ELR (cell line): ENCODE data around the gene CNOT4.
"Not testable (repeated sequence)": the region's sequence is repeated elsewhere in the genome, so short reads cannot be mapped to it uniquely, and the experiment has no call there.

Experiments
- DNase-seq: peaks from one replicate; pipeline ENCODE4 v3.0.0-alpha.2; 2015; ENCODE audit warnings: low read depth

Gene CNOT4

GRCh38 chr7:135512135-135512887 is 2.4 kb upstream of the CNOT4 start:
- DNase-seq = peak; percentile 73

GRCh38 chr7:135510592-135511183 is 786 bp upstream of the CNOT4 start:
- DNase-seq = peak; percentile 40

- DNase-seq = no peak
These were observed 388 bp downstream of the CNOT4 start for GRCh38 chr7:135509589-135509838.

- peak; percentile 52 for DNase-seq
These were observed 866 bp downstream of the CNOT4 start for GRCh38 chr7:135508883-135509588.

GRCh38 chr7:135501402-135501801 is 8.5 kb downstream of the CNOT4 start:
- DNase-seq = peak; percentile 28

DNA sequence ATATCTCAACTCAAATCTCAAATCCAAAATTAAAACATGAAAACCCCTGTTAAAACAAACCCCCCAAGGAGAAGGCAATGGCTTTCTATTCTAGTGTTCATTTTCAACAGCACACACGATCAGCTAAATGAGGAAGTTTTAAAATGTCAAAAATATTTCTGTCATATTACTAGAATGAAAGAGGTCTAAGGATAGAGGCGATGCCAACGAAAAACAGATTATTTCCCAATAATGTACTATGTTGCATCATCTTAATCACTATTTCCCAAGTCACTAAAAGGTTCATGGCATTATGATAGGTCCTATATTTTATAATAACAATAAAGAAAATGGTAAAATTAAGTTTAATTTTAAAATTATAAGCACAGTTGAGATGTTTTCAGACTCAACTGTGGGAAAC is 10.1 kb downstream of the CNOT4 start:
- no peak for DNase-seq

DNA sequence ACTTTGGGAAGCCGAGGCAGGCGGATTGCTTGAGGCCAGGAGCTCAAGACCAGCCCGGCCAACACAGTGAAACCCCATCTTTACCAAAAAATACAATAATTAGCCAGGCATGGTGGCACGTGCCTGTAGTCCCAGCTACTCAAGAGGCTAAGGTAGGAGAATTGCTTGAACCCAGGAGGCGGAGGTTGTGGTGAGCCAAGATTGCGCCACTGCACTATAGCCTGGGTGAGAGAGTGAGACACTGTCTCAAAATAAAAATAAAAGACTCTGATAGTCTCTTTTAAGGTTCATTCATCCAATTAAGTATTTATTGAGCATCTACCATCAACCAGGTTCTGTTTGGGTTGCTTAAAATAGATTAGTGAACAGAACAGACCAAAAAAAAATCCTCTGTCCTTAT is 12.7 kb downstream of the CNOT4 start:
- DNase-seq = not testable (repeated sequence)

DNA sequence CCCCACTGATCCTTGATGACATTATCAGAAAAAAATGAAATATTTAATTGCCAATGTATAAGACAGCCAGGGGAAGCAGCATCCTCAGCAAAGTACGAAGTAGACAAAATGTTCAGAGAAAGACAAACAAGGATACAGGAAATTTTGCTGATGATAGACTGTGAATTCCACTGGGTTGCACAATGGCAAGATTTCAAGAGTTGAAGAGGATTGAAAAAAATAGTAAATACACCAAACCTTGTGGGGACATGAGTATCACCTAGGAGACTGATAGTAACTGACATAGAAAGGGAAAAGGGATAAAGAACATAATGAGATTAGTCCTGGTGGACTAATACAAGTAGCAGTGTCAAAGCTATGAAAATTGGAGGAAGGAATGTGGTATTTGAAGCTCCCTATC is 16.5 kb downstream of the CNOT4 start:
- no peak for DNase-seq

DNA sequence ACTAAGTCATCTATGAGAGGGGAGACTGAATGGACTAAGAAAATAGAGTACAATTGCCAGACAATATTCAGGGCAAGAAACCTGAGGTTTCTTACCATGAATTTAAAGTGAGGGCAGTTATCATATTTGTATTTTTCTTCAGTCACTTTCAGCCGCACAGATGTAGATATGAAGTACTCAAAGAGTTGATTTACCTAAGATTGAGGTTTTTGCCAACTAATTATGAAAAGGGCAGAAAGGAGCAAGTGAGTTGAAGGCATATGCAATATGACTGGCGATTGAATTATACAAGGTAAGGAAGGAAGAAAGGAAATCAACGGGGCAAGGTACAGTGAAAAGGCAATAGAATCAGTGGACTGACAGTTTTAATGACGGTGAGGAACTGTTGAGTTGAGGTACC is 17.8 kb downstream of the CNOT4 start:
- DNase-seq = no peak

GRCh38 chr7:135490783-135491182 is 19.1 kb downstream of the CNOT4 start:
- peak; percentile 48 for DNase-seq

DNA sequence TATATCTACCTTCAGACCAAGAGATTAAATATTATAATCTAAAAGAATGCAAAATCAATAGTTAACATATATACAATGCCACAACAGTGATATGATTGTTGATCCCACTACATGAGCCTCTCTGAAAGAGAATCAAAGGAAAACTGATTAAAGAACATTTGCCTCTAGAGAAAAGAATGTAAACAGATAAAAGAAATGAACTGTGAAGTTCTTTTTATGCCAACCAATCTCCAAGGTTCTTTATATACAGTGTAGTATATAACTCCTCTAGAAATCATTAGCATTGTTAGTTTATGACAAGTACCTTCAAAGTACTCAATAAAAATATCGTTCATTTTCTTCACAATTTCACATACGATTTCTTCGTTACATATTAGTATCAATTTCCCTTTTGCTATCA is 20.1 kb downstream of the CNOT4 start:
- DNase-seq = no peak

DNA sequence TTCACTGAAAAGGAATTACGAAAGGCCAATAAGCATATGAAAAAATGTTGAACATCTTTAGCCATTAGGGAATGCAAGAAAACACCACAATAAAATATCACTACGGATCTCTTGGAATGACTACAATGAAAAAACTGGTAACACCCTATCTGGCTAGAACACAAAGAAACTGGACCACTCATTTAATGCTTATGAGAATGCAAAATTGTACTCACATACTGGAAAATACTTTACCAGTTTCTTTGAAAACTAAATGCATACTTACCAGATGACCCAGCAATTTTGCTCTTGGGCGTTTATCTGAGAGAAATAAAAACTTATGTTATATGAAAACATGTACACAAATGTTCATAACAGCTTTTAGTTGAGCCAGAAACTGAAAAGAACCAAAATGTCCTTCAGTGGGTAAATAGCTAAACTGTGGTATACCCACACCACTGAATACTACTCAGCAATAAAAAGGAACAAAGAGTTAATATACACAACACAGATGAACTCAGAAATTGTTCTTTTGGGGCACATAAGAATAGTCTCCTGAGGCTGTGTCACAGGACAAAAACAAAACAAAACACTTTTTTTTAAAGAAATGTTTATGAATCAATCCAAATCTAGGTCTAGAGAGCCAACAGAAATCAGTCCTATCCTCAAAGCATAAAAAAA is 23.5 kb downstream of the CNOT4 start:
- peak; percentile 13 for DNase-seq

GRCh38 chr7:135481598-135481979 is 28.3 kb downstream of the CNOT4 start:
- no peak for DNase-seq

DNA sequence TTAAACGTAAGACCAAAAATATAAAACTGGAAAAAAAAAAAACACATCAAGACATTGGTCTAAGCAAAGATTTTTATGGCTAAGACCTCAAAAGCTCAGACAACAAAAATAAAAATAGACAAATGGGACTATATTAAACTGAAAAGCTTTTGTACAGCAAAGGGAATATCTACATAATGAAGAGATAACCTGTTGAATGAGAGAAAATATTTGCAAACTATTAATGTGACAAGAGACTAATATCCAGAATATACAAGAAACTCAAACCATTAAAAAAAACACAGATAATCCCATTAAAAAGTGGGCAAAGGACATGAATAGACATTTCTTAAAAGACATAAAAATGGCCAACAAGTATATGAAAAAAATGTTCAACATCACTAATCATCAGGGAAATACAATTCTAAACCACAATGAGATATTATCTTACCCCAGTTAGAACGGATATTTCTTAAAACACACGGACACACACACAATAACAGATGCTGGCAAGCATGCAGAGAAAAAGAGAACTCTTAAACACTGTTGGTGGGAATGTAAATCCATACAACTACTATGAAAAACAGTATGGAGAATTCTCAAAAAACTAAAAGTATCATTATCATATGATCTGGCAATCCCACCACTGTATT is 28.8 kb downstream of the CNOT4 start:
- DNase-seq = no peak

DNA sequence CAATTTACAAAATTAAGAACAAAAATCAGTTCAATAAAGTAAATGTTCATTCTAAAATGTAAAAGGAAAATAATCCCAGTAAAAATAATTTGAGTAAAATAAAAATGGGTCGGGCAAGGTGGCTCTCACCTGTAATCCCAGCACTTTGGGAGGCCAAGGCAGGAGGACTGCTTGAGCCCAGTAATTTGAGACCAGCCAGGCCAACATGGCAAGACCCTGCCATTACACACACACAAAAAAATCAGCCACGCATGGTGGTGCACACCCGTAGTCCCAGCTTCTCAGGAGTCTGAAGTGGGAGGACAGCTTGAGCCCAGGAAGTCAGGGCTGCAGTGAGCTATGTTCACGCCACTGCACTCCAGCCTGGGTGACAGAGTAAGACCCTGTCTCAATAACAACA is 34.4 kb downstream of the CNOT4 start:
- no peak for DNase-seq

DNA sequence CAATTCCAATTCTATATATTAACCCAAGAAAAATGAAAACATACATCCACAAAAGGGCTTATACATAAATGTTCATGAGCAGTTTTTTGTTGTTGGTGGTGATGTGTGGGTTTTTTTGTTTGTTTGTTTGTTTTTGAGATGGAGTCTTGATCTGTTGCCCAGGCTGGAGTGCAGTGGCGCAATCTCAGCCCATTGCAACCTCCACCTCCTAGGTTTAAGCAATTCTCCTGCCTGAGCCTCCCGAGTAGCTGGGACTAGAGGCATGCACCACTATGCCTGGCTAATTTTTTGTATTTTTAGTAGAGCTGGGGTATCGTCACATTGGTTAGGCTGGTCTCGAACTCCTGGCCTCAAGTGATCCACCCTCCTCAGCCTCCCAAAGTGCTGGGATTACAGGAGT is 40.2 kb downstream of the CNOT4 start:
- not testable (repeated sequence) for DNase-seq

GRCh38 chr7:135467207-135467711 is 42.6 kb downstream of the CNOT4 start:
- peak; percentile 27 for DNase-seq

DNA sequence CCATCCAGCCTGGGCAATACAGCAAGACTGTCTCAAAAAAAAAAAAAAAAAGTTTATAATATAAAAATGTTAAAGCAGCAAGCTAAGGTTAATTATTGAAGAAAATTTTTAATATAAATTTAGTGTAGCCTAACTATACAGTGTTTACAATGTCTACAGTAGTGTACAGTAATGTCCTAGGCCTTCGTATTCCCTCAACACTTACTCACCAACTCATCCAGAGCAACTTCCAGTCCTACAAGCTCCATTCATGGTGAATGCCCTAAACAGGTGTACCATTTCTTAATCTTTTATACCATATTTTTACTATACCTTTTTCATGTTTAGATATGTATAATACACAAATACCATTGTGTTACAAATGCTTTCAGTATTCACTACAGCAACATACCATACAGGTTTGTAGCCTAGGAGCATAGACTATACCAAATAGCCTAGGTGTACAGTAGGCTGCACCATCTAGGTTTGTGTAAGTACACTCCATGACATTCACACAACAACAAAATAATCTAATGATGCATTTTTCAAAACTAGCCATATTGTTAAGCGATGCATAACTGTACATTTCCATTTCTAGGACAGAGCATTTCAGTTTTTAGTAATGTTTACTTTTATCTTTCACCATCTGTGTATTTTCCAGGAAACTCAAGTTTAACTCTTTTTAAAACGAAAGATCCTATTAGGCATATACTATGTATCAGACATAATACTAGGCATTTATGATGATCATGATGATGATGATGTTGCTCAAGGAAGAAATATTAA is 43.3 kb downstream of the CNOT4 start:
- no peak for DNase-seq

GRCh38 chr7:135463908-135464307 is 46.0 kb downstream of the CNOT4 start:
- no peak for DNase-seq

- no peak for DNase-seq
These were observed 49.8 kb downstream of the CNOT4 start for GRCh38 chr7:135459951-135460567.

- DNase-seq = no peak
These were observed 50.8 kb downstream of the CNOT4 start for GRCh38 chr7:135459076-135459475.
